Measurements from ENCODE around the gene CTNNAL1.

CTNNAL1 gene

GRCh38 chr9:108960331-108960730, 53.0 kb downstream of the CTNNAL1 start:
- Histone ChIP-seq H3K4ac (ENCODE audit: low read depth, low read length) (no peak overlapping the region), H2BK12ac (ENCODE audit: low read length) (no peak overlapping the region), H2BK5ac (ENCODE audit: low read depth, low read length, poor library complexity) (no peak overlapping the region), H2BK120ac (ENCODE audit: insufficient read depth, low read length, poor library complexity) (no peak overlapping the region), H3K9me3 (ENCODE audit: insufficient read depth, low read depth, low read length) (no peaks in the 10 kb centered on the region), H3K79me2 (ENCODE audit: control insufficient read depth, insufficient read depth, low read length, poor library complexity) (no peaks in the 10 kb centered on the region), H3K27me3 (ENCODE audit: insufficient read depth, low read length) (no peaks in the 10 kb centered on the region), H3K79me1 (ENCODE audit: low read length) (no peaks in the 10 kb centered on the region), H4K91ac (ENCODE audit: low read depth, low read length) (no peak overlapping the region), H3K36me3 (ENCODE audit: control insufficient read depth in 1 of 2, insufficient read depth in 2 of 2, low read length in 2 of 2) (peaks cover 0 to 2% of the 10 kb centered on the region in 2 experiments), H2AK5ac (ENCODE audit: low read length) (no peak overlapping the region), H3K4me1 (ENCODE audit: control insufficient read depth in 1 of 2, insufficient read depth in 2 of 2, low read length in 2 of 2) (peaks cover 0 to 2% of the 10 kb centered on the region in 2 experiments), H3K4me2 (ENCODE audit: low read length) (no peak overlapping the region), H3K18ac (ENCODE audit: low read length) (no peak overlapping the region), H3K9ac (ENCODE audit: low read length) (no peak overlapping the region), H3K23ac (ENCODE audit: low read length) (no peak overlapping the region), H3K4me3 (ENCODE audit: low read depth, low read length) (no peak overlapping the region), H3K27ac (ENCODE audit: low read depth, low read length) (no peak overlapping the region), H2AFZ (ENCODE audit: insufficient read depth, low read length, poor library complexity) (no peak overlapping the region), H4K12ac (ENCODE audit: low read depth, low read length) (no peak overlapping the region), H4K8ac (ENCODE audit: low read depth, low read length) (no peak overlapping the region), H3K14ac (ENCODE audit: low read length) (no peak overlapping the region)
- no CpG with 5 or more reads among the region's 6 CpGs for WGBS (ENCODE audit: extremely low coverage, insufficient coverage, insufficient read length)
- no peak for DNase-seq

DNA sequence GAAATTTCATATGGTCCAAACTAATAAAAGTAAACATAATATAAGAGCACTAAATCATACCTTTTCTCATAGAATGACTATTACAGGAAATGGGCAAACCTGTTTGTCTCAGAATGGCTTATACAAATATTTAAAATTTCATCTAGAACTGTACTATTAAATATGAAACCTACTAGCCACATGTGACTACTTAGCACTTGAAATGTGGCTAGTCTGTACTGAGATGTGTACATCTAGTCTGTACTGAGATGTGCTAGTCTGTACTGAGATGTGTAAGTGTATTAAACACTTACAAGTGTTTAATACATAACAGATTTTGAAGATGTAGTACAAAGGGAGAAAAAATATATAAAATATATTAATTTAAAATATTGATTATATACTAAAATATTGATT, 56.7 kb downstream of the CTNNAL1 start:
- Histone ChIP-seq H3K4me1 (ENCODE audit: control insufficient read depth in 1 of 2, insufficient read depth in 2 of 2, low read length in 2 of 2) (no peaks in the 10 kb centered on the region), H4K12ac (ENCODE audit: low read depth, low read length) (no peak overlapping the region), H3K4me2 (ENCODE audit: low read length) (no peak overlapping the region), H2BK120ac (ENCODE audit: insufficient read depth, low read length, poor library complexity) (no peak overlapping the region), H4K8ac (ENCODE audit: low read depth, low read length) (no peak overlapping the region), H3K14ac (ENCODE audit: low read length) (no peak overlapping the region), H2AFZ (ENCODE audit: insufficient read depth, low read length, poor library complexity) (no peak overlapping the region), H3K27me3 (ENCODE audit: insufficient read depth, low read length) (no peaks in the 10 kb centered on the region), H3K4ac (ENCODE audit: low read depth, low read length) (no peak overlapping the region), H3K23ac (ENCODE audit: low read length) (no peak overlapping the region), H3K27ac (ENCODE audit: low read depth, low read length) (no peak overlapping the region), H3K79me2 (ENCODE audit: control insufficient read depth, insufficient read depth, low read length, poor library complexity) (no peaks in the 10 kb centered on the region), H4K91ac (ENCODE audit: low read depth, low read length) (no peak overlapping the region), H3K4me3 (ENCODE audit: low read depth, low read length) (no peak overlapping the region), H2BK12ac (ENCODE audit: low read length) (no peak overlapping the region), H3K18ac (ENCODE audit: low read length) (no peak overlapping the region), H2AK5ac (ENCODE audit: low read length) (no peak overlapping the region), H3K9me3 (ENCODE audit: insufficient read depth, low read depth, low read length) (no peaks in the 10 kb centered on the region), H3K79me1 (ENCODE audit: low read length) (no peaks in the 10 kb centered on the region), H3K9ac (ENCODE audit: low read length) (no peak overlapping the region), H3K36me3 (ENCODE audit: control insufficient read depth in 1 of 2, insufficient read depth in 2 of 2, low read length in 2 of 2) (no peaks in the 10 kb centered on the region), H2BK5ac (ENCODE audit: low read depth, low read length, poor library complexity) (no peak overlapping the region)
- DNase-seq: no peak

DNA sequence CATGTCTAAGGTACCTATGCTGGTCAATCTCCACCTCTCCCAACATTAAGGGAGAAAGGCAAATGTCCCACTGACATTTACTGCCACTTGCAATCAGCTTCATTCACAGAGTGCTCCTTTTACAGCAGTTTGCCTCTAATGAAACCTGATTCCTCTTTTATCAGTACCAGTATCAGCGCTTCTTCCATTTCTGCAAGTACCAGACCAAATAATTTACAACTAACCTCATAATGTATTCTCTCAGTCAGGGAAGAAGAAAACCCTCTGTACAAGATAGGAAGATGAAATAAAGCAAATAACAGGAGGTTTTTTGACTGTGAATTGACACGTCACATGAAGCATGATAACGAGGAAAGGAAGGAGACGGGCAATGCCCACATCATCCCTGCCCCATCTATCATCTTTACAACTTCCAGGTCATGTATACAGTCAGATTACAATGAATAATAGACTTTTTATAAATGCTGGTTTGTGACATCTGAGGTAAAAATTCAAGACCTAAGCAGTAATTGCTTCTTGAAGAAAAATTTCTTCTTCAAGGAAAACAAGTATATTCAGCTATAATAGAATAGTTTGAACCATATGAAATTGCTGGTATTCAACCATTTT, 57.2 kb downstream of the CTNNAL1 start:
- H3K18ac ChIP-seq (ENCODE audit: low read length): no peak overlapping the region
- H3K79me1 ChIP-seq (ENCODE audit: low read length): no peaks in the 10 kb centered on the region
- no peak overlapping the region for H2AFZ ChIP-seq (ENCODE audit: insufficient read depth, low read length, poor library complexity)
- no peak overlapping the region for H3K27ac ChIP-seq (ENCODE audit: low read depth, low read length)
- no peaks in the 10 kb centered on the region for H3K27me3 ChIP-seq (ENCODE audit: insufficient read depth, low read length)
- H4K91ac ChIP-seq (ENCODE audit: low read depth, low read length): no peak overlapping the region
- H2AK5ac ChIP-seq (ENCODE audit: low read length): no peak overlapping the region
- H4K12ac ChIP-seq (ENCODE audit: low read depth, low read length): no peak overlapping the region
- no peak overlapping the region for H3K4ac ChIP-seq (ENCODE audit: low read depth, low read length)
- no peak overlapping the region for H3K4me3 ChIP-seq (ENCODE audit: low read depth, low read length)
- no peaks in the 10 kb centered on the region for H3K4me1 ChIP-seq (ENCODE audit: control insufficient read depth in 1 of 2, insufficient read depth in 2 of 2, low read length in 2 of 2)
- H4K8ac ChIP-seq (ENCODE audit: low read depth, low read length): no peak overlapping the region
- no peaks in the 10 kb centered on the region for H3K79me2 ChIP-seq (ENCODE audit: control insufficient read depth, insufficient read depth, low read length, poor library complexity)
- H3K4me2 ChIP-seq (ENCODE audit: low read length): no peak overlapping the region
- H2BK12ac ChIP-seq (ENCODE audit: low read length): no peak overlapping the region
- no peaks in the 10 kb centered on the region for H3K36me3 ChIP-seq (ENCODE audit: control insufficient read depth in 1 of 2, insufficient read depth in 2 of 2, low read length in 2 of 2)
- no peak overlapping the region for H2BK5ac ChIP-seq (ENCODE audit: low read depth, low read length, poor library complexity)
- H3K9ac ChIP-seq (ENCODE audit: low read length): peak overlapping the region; percentile 40
- no peak for DNase-seq
- no peak overlapping the region for H3K23ac ChIP-seq (ENCODE audit: low read length)
- no CpG with 5 or more reads among the region's 4 CpGs for WGBS (ENCODE audit: extremely low coverage, insufficient coverage, insufficient read length)
- no peaks in the 10 kb centered on the region for H3K9me3 ChIP-seq (ENCODE audit: insufficient read depth, low read depth, low read length)
- H2BK120ac ChIP-seq (ENCODE audit: insufficient read depth, low read length, poor library complexity): no peak overlapping the region
- no peak overlapping the region for H3K14ac ChIP-seq (ENCODE audit: low read length)

- H3K4ac ChIP-seq (ENCODE audit: low read depth, low read length): no peak overlapping the region
- no peak overlapping the region for H3K4me3 ChIP-seq (ENCODE audit: low read depth, low read length)
- no peak overlapping the region for H2BK5ac ChIP-seq (ENCODE audit: low read depth, low read length, poor library complexity)
- H2AFZ ChIP-seq (ENCODE audit: insufficient read depth, low read length, poor library complexity): no peak overlapping the region
- H3K4me1 ChIP-seq (ENCODE audit: control insufficient read depth in 1 of 2, insufficient read depth in 2 of 2, low read length in 2 of 2): no peaks in the 10 kb centered on the region
- H3K9ac ChIP-seq (ENCODE audit: low read length): no peak overlapping the region
- H3K14ac ChIP-seq (ENCODE audit: low read length): no peak overlapping the region
- H3K36me3 ChIP-seq (ENCODE audit: control insufficient read depth in 1 of 2, insufficient read depth in 2 of 2, low read length in 2 of 2): no peaks in the 10 kb centered on the region
- no peak overlapping the region for H3K23ac ChIP-seq (ENCODE audit: low read length)
- H2BK12ac ChIP-seq (ENCODE audit: low read length): no peak overlapping the region
- H2AK5ac ChIP-seq (ENCODE audit: low read length): no peak overlapping the region
- no peaks in the 10 kb centered on the region for H3K79me2 ChIP-seq (ENCODE audit: control insufficient read depth, insufficient read depth, low read length, poor library complexity)
- H2BK120ac ChIP-seq (ENCODE audit: insufficient read depth, low read length, poor library complexity): no peak overlapping the region
- no peak overlapping the region for H4K8ac ChIP-seq (ENCODE audit: low read depth, low read length)
- H3K27me3 ChIP-seq (ENCODE audit: insufficient read depth, low read length): no peaks in the 10 kb centered on the region
- no peak overlapping the region for H3K18ac ChIP-seq (ENCODE audit: low read length)
- WGBS (ENCODE audit: extremely low coverage, insufficient coverage, insufficient read length): no CpG with 5 or more reads among the region's 3 CpGs
- H3K4me2 ChIP-seq (ENCODE audit: low read length): no peak overlapping the region
- no peak overlapping the region for H3K27ac ChIP-seq (ENCODE audit: low read depth, low read length)
- H4K91ac ChIP-seq (ENCODE audit: low read depth, low read length): no peak overlapping the region
- no peaks in the 10 kb centered on the region for H3K9me3 ChIP-seq (ENCODE audit: insufficient read depth, low read depth, low read length)
- no peaks in the 10 kb centered on the region for H3K79me1 ChIP-seq (ENCODE audit: low read length)
- no peak overlapping the region for H4K12ac ChIP-seq (ENCODE audit: low read depth, low read length)
- DNase-seq: peak in 1 of 2 donors; percentile 69
Observed at GRCh38 chr9:108953983-108954574, 59.2 kb downstream of the CTNNAL1 start.
